GM23338 (cell line): ENCODE data around the gene CPXM2. TPM values are rescaled to one million over a fixed set of nuclear protein-coding genes. Genes with fewer than 3 reads are reported as not detected.

Experiments
- ATAC-seq: fragments of 200-7000 bp; cut with Tn5 transposase; 3 replicates; pipeline ENCODE4 v1.9.1; 2020
- DNase-seq: peaks from one replicate; pipeline ENCODE4 v3.0.0-alpha.2; 2015; ENCODE audit warnings: low spot score
- H2AFZ ChIP-seq: fragments of 200-600 bp; sonication (generic); 2 replicates; pipeline ENCODE4 v1.8.0; 2016; ENCODE audit warnings: antibody characterized with exemption, mild to moderate bottlenecking, moderate library complexity
- H3F3A ChIP-seq: fragments of 200-600 bp; sonication (generic); replicated peaks from 2 replicates; pipeline ENCODE4 v1.8.0; 2017; ENCODE audit warnings: antibody characterized with exemption, mixed run types, low read depth
- H3K27ac ChIP-seq: fragments of 200-600 bp; sonication (generic); 2 replicates; pipeline ENCODE4 v1.6.1; 2016; ENCODE audit warnings: low read depth
- H3K27me3 ChIP-seq: fragments of 200-600 bp; sonication (generic); 2 replicates; pipeline ENCODE4 v1.8.0; 2016; ENCODE audit warnings: mild to moderate bottlenecking, mixed run types, moderate library complexity; ENCODE audit not compliant: insufficient read depth
- H3K36me3 ChIP-seq: fragments of 200-600 bp; sonication (generic); 2 replicates; pipeline ENCODE4 v1.8.0; 2016; ENCODE audit warnings: mild to moderate bottlenecking; ENCODE audit not compliant: insufficient read depth
- H3K4me1 ChIP-seq: fragments of 200-600 bp; sonication (generic); 2 replicates; pipeline ENCODE4 v1.8.0; 2016; ENCODE audit warnings: mild to moderate bottlenecking, moderate library complexity; ENCODE audit not compliant: insufficient read depth
- H3K4me2 ChIP-seq: fragments of 200-600 bp; sonication (generic); 2 replicates; pipeline ENCODE4 v1.7.1; 2017; ENCODE audit warnings: mixed run types
- H3K4me3 ChIP-seq: fragments of 200-600 bp; sonication (generic); 2 replicates; pipeline ENCODE4 v1.6.1; 2016; ENCODE audit warnings: mixed run types
- H3K79me2 ChIP-seq: fragments of 200-600 bp; sonication (generic); replicated peaks from 2 replicates; pipeline ENCODE4 v1.8.0; 2017; ENCODE audit warnings: mild to moderate bottlenecking; ENCODE audit not compliant: insufficient read depth
- H3K9me2 ChIP-seq: fragments of 200-600 bp; sonication (generic); 2 replicates; pipeline ENCODE4 v1.8.0; 2017; ENCODE audit not compliant: insufficient read depth
- H4K20me1 ChIP-seq: fragments of 200-600 bp; sonication (generic); replicated peaks from 2 replicates; pipeline ENCODE4 v1.8.0; 2017; ENCODE audit warnings: mild to moderate bottlenecking; ENCODE audit not compliant: insufficient read depth
- H3K27ac Mint-ChIP-seq: 2 replicates; pipeline ENCODE4 v1.8.0; 2020; ENCODE audit warnings: inconsistent platforms, mild to moderate bottlenecking, moderate library complexity, mixed read lengths
- H3K27me3 Mint-ChIP-seq: 3 replicates; pipeline ENCODE4 v1.8.0; 2022; ENCODE audit warnings: low read depth, mild to moderate bottlenecking, moderate library complexity, mixed read lengths, inconsistent platforms; ENCODE audit not compliant: insufficient read depth, poor library complexity
- H3K36me3 Mint-ChIP-seq: 3 replicates; pipeline ENCODE4 v1.8.0; 2021; ENCODE audit warnings: low read depth, mild to moderate bottlenecking, inconsistent platforms, moderate library complexity, mixed read lengths
- H3K4me1 Mint-ChIP-seq: 3 replicates; pipeline ENCODE4 v1.8.0; 2020; ENCODE audit warnings: mild to moderate bottlenecking, inconsistent platforms, mixed read lengths
- H3K4me3 Mint-ChIP-seq: 3 replicates; pipeline ENCODE4 v1.8.0; 2021; ENCODE audit warnings: moderate library complexity, mild to moderate bottlenecking, inconsistent platforms, mixed read lengths
- H3K9me3 Mint-ChIP-seq: 3 replicates; pipeline ENCODE4 v1.8.0; 2020; ENCODE audit warnings: moderate library complexity, mild to moderate bottlenecking, inconsistent platforms, mixed read lengths
- CREB1 ChIP-seq: fragments of 250-450 bp; sonication (Bioruptor Pico); IDR thresholded peaks from 2 replicates; pipeline ENCODE4 v1.5.0; 2020; ENCODE audit warnings: low read depth, mild to moderate bottlenecking, moderate library complexity
- CTCF ChIP-seq, 2 experiments: fragments of 200-600 bp in 1 of 2; sonication (generic) in 1 of 2; conservative IDR thresholded peaks; 2 replicates each; pipeline versions ENCODE4 v1.5.1 to v1.6.1; 2016 to 2017; ENCODE audit warnings: antibody characterized with exemption in 2 of 2, low read depth in 2 of 2, mild to moderate bottlenecking in 2 of 2, moderate library complexity in 1 of 2
- ETS1 ChIP-seq: IDR thresholded peaks from 2 replicates; pipeline ENCODE4 v1.6.1; 2016; ENCODE audit warnings: antibody characterized with exemption
- EZH2 ChIP-seq: fragments of 200-600 bp; sonication (generic); IDR thresholded peaks from one replicate; pipeline ENCODE4 v1.8.0; 2017; ENCODE audit warnings: antibody characterized with exemption, mild to moderate bottlenecking, low read depth; ENCODE audit not compliant: unreplicated experiment
- EZH2phosphoT487 ChIP-seq: fragments of 200-600 bp; sonication (generic); IDR thresholded peaks from one replicate; pipeline ENCODE4 v1.8.1; 2018; ENCODE audit warnings: antibody characterized with exemption; ENCODE audit not compliant: unreplicated experiment
- JUNB ChIP-seq: IDR thresholded peaks from one replicate; pipeline ENCODE4 v1.6.1; 2016; ENCODE audit warnings: antibody characterized with exemption; ENCODE audit not compliant: unreplicated experiment
- NANOG ChIP-seq: IDR thresholded peaks from 2 replicates; pipeline ENCODE4 v1.6.1; 2016; ENCODE audit warnings: antibody characterized with exemption, borderline replicate concordance
- POLR2AphosphoS5 ChIP-seq: IDR thresholded peaks from 2 replicates; pipeline ENCODE4 v1.6.1; 2016; ENCODE audit warnings: antibody characterized with exemption, low read depth
- REST ChIP-seq: IDR thresholded peaks from one replicate; pipeline ENCODE4 v1.6.1; 2018; ENCODE audit warnings: antibody characterized with exemption; ENCODE audit not compliant: unreplicated experiment
- STAT1 ChIP-seq: IDR thresholded peaks from one replicate; pipeline ENCODE4 v1.6.1; 2016; ENCODE audit warnings: antibody characterized with exemption; ENCODE audit not compliant: unreplicated experiment
- ZNF114 ChIP-seq: fragments of 250-450 bp; sonication (Bioruptor Pico); IDR thresholded peaks from 2 replicates; pipeline ENCODE4 v1.5.0; 2020; ENCODE audit warnings: mild to moderate bottlenecking, moderate library complexity
- ZNF331 ChIP-seq: fragments of 250-450 bp; sonication (Bioruptor Pico); IDR thresholded peaks from 2 replicates; pipeline ENCODE4 v1.5.0; 2020; ENCODE audit warnings: low read depth, mild to moderate bottlenecking, moderate library complexity
- ZNF462 ChIP-seq: fragments of 250-450 bp; sonication (Bioruptor Pico); IDR thresholded peaks from 2 replicates; pipeline ENCODE4 v1.5.0; 2020; ENCODE audit warnings: mild to moderate bottlenecking, moderate library complexity
- polyA plus RNA-seq: library from polyadenylated mRNA; unstranded; fragments of >200 nt; fragmentation: Nextera tagmentation; extraction: Ambion mirVana; gene quantifications from 2 replicates; pipeline ENCODE4 v1.2.1, GENCODE V29; 2016
- total RNA-seq: library from RNA; depleted of rRNA; stranded (reverse); fragments of >200 nt; shearing (Covaris generic); gene quantifications from 2 replicates; pipeline ENCODE4 v1.2.3, GENCODE V29; 2014

The CPXM2 gene
- total and polyA plus RNA-seq, 2 experiments from 2014 or later, result 1.6 to 8.1 TPM

GRCh38 chr10:123909866-123910265 lies 18.3 kb upstream of the CPXM2 start:
- no peak overlapping the region for H2AFZ ChIP-seq
- H3K36me3 Mint-ChIP-seq, result no peaks in the 10 kb centered on the region
- H3K9me3 Mint-ChIP-seq, result no peaks in the 10 kb centered on the region
- ATAC-seq (no peak), DNase-seq (no peak)
- peaks cover 34% of the 10 kb centered on the region for H3K4me1 ChIP-seq
- H3F3A ChIP-seq, result no peaks in the 10 kb centered on the region
- H3K27me3 ChIP-seq, result no peaks in the 10 kb centered on the region
- no peaks in the 10 kb centered on the region for H3K79me2 ChIP-seq
- H3K27ac ChIP-seq, result no peak overlapping the region
- H3K27me3 Mint-ChIP-seq, result peaks cover 19% of the 10 kb centered on the region
- no peak for TF ChIP-seq ETS1
- TF ChIP-seq ZNF114 (CRISPR knock-in tag), result no peak
- TF ChIP-seq STAT1, result no peak
- no peak for TF ChIP-seq EZH2
- TF ChIP-seq EZH2phosphoT487, result no peak
- TF ChIP-seq ZNF331 (CRISPR knock-in tag), result no peak
- no peak for TF ChIP-seq NANOG
- TF ChIP-seq JUNB, result no peak
- TF ChIP-seq POLR2AphosphoS5, result no peak
- TF ChIP-seq ZNF462 (CRISPR knock-in tag), result no peak
- no peak for TF ChIP-seq CREB1
- TF ChIP-seq REST, result no peak
- TF ChIP-seq CTCF (conservative IDR thresholded peaks at IDR 0.05; ENCODE audit: low read depth in 2 of 2), result no peak
- no peak overlapping the region for H3K4me3 Mint-ChIP-seq
- H3K4me1 Mint-ChIP-seq, result peaks cover 47% of the 10 kb centered on the region
- no peak overlapping the region for H3K4me2 ChIP-seq
- no peaks in the 10 kb centered on the region for H4K20me1 ChIP-seq
- H3K36me3 ChIP-seq, result no peaks in the 10 kb centered on the region
- H3K27ac Mint-ChIP-seq, result no peak overlapping the region
- no peaks in the 10 kb centered on the region for H3K9me2 ChIP-seq
- H3K4me3 ChIP-seq, result no peak overlapping the region
